ENCODE measurements around the gene CALR3.
A peak's percentile ranks its signal among the peaks of the same experiment; 100 is the strongest.
"Not testable (repeated sequence)": the region's sequence is repeated elsewhere in the genome, so short reads cannot be mapped to it uniquely, and the experiment has no call there.

The CALR3 gene

GRCh38 chr19:16470541-16470910 is 25.4 kb downstream of the CALR3 start:
- Histone ChIP-seq H3K9me2 (replicated peaks; ENCODE audit: control insufficient read depth, low read length) (no peaks in the 10 kb centered on the region), H3K79me2 (ENCODE audit: control insufficient read depth, low read length) (peaks cover 62% of the 10 kb centered on the region), H3K27ac (ENCODE audit: low read depth, low read length) (no peak overlapping the region), H3F3A (ENCODE audit: control insufficient read depth, insufficient read depth) (no peaks in the 10 kb centered on the region), H3K27me3 (ENCODE audit: control insufficient read depth, low read length) (no peaks in the 10 kb centered on the region), H3K4me1 (ENCODE audit: control insufficient read depth, low read length) (peaks cover 29% of the 10 kb centered on the region), H3K36me3 (ENCODE audit: control insufficient read depth, low read length) (peaks cover 12% of the 10 kb centered on the region), H3K9me3 (ENCODE audit: control insufficient read depth, insufficient read depth, low read length) (no peaks in the 10 kb centered on the region; the same call in 1 of the 2 replicates), H3K4me2 (ENCODE audit: low read length) (peak overlapping the region; percentile 80), H3K4me3 (ENCODE audit: low read length) (peak overlapping the region; percentile 90), H4K20me1 (ENCODE audit: control insufficient read depth, insufficient read depth, low read depth, low read length) (peaks cover 13% of the 10 kb centered on the region; the same call in 1 of the 2 replicates)
- no peak for TF ChIP-seq CTCF (IDR thresholded peaks at IDR 0.05; ENCODE audit: low read depth, low read length, poor library complexity, severe bottlenecking)
- TF ChIP-seq EZH2phosphoT487 (IDR thresholded peaks at IDR 0.05; ENCODE audit: borderline replicate concordance, low read length), result no peak

GRCh38 chr19:16467581-16467980 is 28.4 kb downstream of the CALR3 start:
- H3K79me2 ChIP-seq (ENCODE audit: control insufficient read depth, low read length), result peaks cover 91% of the 10 kb centered on the region
- TF ChIP-seq EZH2phosphoT487 (IDR thresholded peaks at IDR 0.05; ENCODE audit: borderline replicate concordance, low read length), result no peak
- TF ChIP-seq CTCF (IDR thresholded peaks at IDR 0.05; ENCODE audit: low read depth, low read length, poor library complexity, severe bottlenecking), result no peak
- H3K36me3 ChIP-seq (ENCODE audit: control insufficient read depth, low read length), result peaks cover 21% of the 10 kb centered on the region
- H3K9me2 ChIP-seq (replicated peaks; ENCODE audit: control insufficient read depth, low read length), result no peaks in the 10 kb centered on the region
- no peaks in the 10 kb centered on the region for H3K27me3 ChIP-seq (ENCODE audit: control insufficient read depth, low read length)
- H3K4me3 ChIP-seq (ENCODE audit: low read length), result no peak overlapping the region
- H3K9me3 ChIP-seq (ENCODE audit: control insufficient read depth, insufficient read depth, low read length), result no peaks in the 10 kb centered on the region
- no peak overlapping the region for H3K27ac ChIP-seq (ENCODE audit: low read depth, low read length)
- H3K4me1 ChIP-seq (ENCODE audit: control insufficient read depth, low read length), result peaks cover 45% of the 10 kb centered on the region
- no peak overlapping the region for H3K4me2 ChIP-seq (ENCODE audit: low read length)
- peaks cover 22% of the 10 kb centered on the region; the same call in 1 of the 2 replicates for H4K20me1 ChIP-seq (ENCODE audit: control insufficient read depth, insufficient read depth, low read depth, low read length)
- no peaks in the 10 kb centered on the region for H3F3A ChIP-seq (ENCODE audit: control insufficient read depth, insufficient read depth)

GRCh38 chr19:16466802-16467427 is 29.1 kb downstream of the CALR3 start:
- H3K27me3 ChIP-seq (ENCODE audit: control insufficient read depth, low read length); H3K4me2 ChIP-seq (ENCODE audit: low read length); H3K4me3 ChIP-seq (ENCODE audit: low read length); H3F3A ChIP-seq (ENCODE audit: control insufficient read depth, insufficient read depth); H3K27ac ChIP-seq (ENCODE audit: low read depth, low read length); H3K9me2 ChIP-seq (replicated peaks; ENCODE audit: control insufficient read depth, low read length); H3K9me3 ChIP-seq (ENCODE audit: control insufficient read depth, insufficient read depth, low read length): not testable (repeated sequence)
- H3K79me2 ChIP-seq (ENCODE audit: control insufficient read depth, low read length), result peaks cover 98% of the 10 kb centered on the region
- peaks cover 22% of the 10 kb centered on the region; the same call in 1 of the 2 replicates for H4K20me1 ChIP-seq (ENCODE audit: control insufficient read depth, insufficient read depth, low read depth, low read length)
- peaks cover 23% of the 10 kb centered on the region for H3K36me3 ChIP-seq (ENCODE audit: control insufficient read depth, low read length)
- H3K4me1 ChIP-seq (ENCODE audit: control insufficient read depth, low read length), result peaks cover 43% of the 10 kb centered on the region

GRCh38 chr19:16465239-16465638 is 30.7 kb downstream of the CALR3 start:
- peaks cover 14% of the 10 kb centered on the region; the same call in 1 of the 2 replicates for H4K20me1 ChIP-seq (ENCODE audit: control insufficient read depth, insufficient read depth, low read depth, low read length)
- H3K4me2 ChIP-seq (ENCODE audit: low read length), result no peak overlapping the region
- H3K27ac ChIP-seq (ENCODE audit: low read depth, low read length), result no peak overlapping the region

More at GRCh38 chr19:16465239-16465638, 30.7 kb downstream of the CALR3 start:
- H3K27me3 ChIP-seq (ENCODE audit: control insufficient read depth, low read length), result no peaks in the 10 kb centered on the region
- H3K36me3 ChIP-seq (ENCODE audit: control insufficient read depth, low read length), result peaks cover 23% of the 10 kb centered on the region
- H3K4me3 ChIP-seq (ENCODE audit: low read length), result no peak overlapping the region
- peaks cover 99% of the 10 kb centered on the region for H3K79me2 ChIP-seq (ENCODE audit: control insufficient read depth, low read length)
- H3K9me3 ChIP-seq (ENCODE audit: control insufficient read depth, insufficient read depth, low read length), result no peaks in the 10 kb centered on the region
- peaks cover 42% of the 10 kb centered on the region for H3K4me1 ChIP-seq (ENCODE audit: control insufficient read depth, low read length)
- H3K9me2 ChIP-seq (replicated peaks; ENCODE audit: control insufficient read depth, low read length), result no peaks in the 10 kb centered on the region
- H3F3A ChIP-seq (ENCODE audit: control insufficient read depth, insufficient read depth), result no peaks in the 10 kb centered on the region
- TF ChIP-seq CTCF (IDR thresholded peaks at IDR 0.05; ENCODE audit: low read depth, low read length, poor library complexity, severe bottlenecking), result no peak
- no peak for TF ChIP-seq EZH2phosphoT487 (IDR thresholded peaks at IDR 0.05; ENCODE audit: borderline replicate concordance, low read length)
